Measurements from ENCODE around the gene KCNQ1.
"Not testable (repeated sequence)": the region's sequence is repeated elsewhere in the genome, so short reads cannot be mapped to it uniquely, and the experiment has no call there.

The KCNQ1 gene

DNA sequence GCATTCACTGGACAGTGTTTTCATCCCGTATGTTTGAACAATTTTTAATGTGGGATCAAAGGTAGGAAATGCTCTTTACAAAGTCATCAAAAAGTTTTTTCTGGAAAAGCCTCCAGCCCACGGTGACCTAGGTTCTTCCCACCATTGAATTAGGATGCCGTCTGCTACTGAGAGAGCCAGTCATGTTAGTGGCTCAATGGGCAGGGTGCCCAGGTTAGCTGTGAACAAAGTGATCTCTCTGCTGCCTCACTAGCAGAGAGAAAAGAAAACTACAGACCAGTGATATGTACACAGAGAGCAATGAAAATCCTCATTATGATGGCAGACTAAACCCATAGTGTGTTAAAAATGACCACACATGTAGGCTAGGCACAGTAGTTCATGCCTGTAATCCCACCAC, 32.4 kb downstream of the KCNQ1 start:
- no peak for FAIRE-seq
- DNase-seq (ENCODE audit: insufficient read length, low spot score), result no peak
- TF ChIP-seq PAX5 (IDR thresholded peaks at IDR 0.05; ENCODE audit: insufficient read depth, low read length, severe bottlenecking) (no peak), POLR2A (IDR thresholded peaks at IDR 0.05; ENCODE audit: low read depth, low read length) (no peak), SPI1 (IDR thresholded peaks at IDR 0.05; ENCODE audit: low read depth, low read length) (no peak), TAF1 (IDR thresholded peaks at IDR 0.05; ENCODE audit: low read depth, low read length) (no peak), POLR2AphosphoS5 (IDR thresholded peaks at IDR 0.05; ENCODE audit: low read depth, low read length) (no peak), POU2F2 (IDR thresholded peaks at IDR 0.05; ENCODE audit: low read depth, low read length) (no peak)

DNA sequence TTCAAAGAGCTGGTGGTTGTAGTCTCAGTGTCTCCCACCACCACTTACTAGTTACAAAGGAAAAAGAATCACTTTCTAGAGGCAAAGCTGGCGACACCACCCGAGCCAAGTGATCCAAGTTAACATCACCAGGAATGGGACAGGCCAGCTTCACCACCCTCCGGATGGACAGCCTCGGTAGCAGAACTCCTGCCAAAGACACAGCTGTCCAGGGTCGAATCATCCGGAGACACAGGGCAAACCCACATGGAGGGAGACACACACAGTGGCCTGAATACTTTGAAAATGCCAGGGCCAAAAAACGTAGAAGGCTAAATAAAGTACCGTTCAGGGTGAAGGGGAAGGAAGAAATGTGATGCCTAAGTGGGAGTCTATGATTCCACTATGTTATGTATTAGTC, 33.1 kb downstream of the KCNQ1 start:
- no peak for FAIRE-seq
- DNase-seq (ENCODE audit: insufficient read length, low spot score), result no peak
- TF ChIP-seq SPI1 (IDR thresholded peaks at IDR 0.05; ENCODE audit: low read depth, low read length) (no peak), PAX5 (IDR thresholded peaks at IDR 0.05; ENCODE audit: insufficient read depth, low read length, severe bottlenecking) (no peak), POLR2AphosphoS5 (IDR thresholded peaks at IDR 0.05; ENCODE audit: low read depth, low read length) (no peak), POLR2A (IDR thresholded peaks at IDR 0.05; ENCODE audit: low read depth, low read length) (no peak), TAF1 (IDR thresholded peaks at IDR 0.05; ENCODE audit: low read depth, low read length) (no peak), POU2F2 (IDR thresholded peaks at IDR 0.05; ENCODE audit: low read depth, low read length) (no peak)

DNA sequence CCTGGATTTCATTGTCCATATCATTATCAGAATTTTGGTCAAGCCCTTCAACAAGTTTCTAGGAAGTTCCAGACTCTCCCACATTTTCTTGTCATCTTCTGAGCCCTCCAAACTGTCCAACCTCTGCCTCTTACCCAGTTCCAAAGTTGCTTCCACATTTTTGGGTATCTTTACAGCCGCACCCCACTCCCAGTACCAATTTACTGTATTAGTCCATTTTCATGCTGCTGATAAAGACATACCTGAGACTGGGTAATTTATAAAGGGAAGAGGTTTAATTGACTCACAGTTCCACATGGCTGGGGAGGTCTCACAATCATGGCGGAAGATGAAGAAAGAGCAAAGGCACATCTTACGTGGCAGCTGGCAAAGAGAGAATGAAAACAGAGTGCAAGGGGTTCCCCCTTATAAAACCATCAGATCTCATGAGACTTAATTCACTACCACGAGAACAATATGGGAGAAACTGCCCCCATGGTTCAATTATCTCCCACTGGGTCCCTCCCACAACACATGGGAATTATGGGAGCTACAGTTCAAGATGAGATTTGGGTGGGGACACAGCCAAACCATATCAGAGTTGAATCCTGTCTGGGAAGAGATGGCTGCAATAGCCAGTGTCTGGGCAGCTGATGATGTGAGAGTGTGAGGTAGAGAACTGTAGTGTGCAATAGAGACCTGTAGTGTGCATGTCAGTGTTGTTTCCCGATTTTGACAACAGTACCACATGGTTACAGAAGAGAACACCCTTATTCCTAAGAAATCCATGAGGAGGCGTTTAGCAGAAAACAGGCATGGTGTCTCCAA, 35.5 kb downstream of the KCNQ1 start:
- DNase-seq (ENCODE audit: insufficient read length, low spot score); FAIRE-seq: not testable (repeated sequence)

DNA sequence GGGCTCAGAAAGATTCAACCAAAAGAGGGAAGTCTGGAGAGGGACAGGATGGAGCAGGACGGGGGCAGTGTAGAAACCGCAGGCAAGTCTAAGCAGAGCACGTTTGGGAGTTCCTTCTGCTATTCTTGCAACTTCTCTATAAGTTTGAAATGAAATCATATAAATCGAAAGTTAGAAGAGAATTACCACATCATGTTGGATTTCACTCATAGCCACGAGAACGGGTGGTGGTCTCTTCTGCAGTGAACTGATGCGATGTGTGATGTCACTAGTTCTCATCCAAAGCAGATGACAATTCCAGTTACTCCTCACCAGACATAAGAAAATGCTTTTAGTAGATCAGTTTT, 36.0 kb downstream of the KCNQ1 start:
- DNase-seq (ENCODE audit: insufficient read length, low spot score) (no peak), FAIRE-seq (no peak)
- TF ChIP-seq POLR2A (IDR thresholded peaks at IDR 0.05; ENCODE audit: low read depth, low read length) (no peak), POLR2AphosphoS5 (IDR thresholded peaks at IDR 0.05; ENCODE audit: low read depth, low read length) (no peak), TAF1 (IDR thresholded peaks at IDR 0.05; ENCODE audit: low read depth, low read length) (no peak), PAX5 (IDR thresholded peaks at IDR 0.05; ENCODE audit: insufficient read depth, low read length, severe bottlenecking) (no peak), SPI1 (IDR thresholded peaks at IDR 0.05; ENCODE audit: low read depth, low read length) (no peak), POU2F2 (IDR thresholded peaks at IDR 0.05; ENCODE audit: low read depth, low read length) (no peak)

DNA sequence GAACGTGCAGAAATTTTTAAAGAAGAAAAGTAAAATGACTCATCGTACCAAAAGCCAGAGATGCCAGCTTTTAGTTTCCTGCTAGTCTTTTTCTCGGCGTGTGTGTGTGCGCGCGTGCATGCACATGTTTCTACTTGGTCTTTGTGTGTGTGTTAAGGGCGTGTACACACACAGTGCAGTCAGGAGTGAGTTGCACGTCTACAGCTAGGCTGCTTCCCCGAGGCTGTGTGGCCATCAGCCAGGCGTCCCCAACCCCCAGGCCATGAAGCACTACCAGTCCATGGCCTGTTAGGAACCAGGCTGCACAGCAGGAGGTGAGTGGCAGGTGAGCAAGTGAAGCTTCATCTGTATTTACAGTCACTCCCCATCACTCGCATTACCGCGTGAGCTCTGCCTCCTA, 36.4 kb downstream of the KCNQ1 start:
- FAIRE-seq, result no peak

DNA sequence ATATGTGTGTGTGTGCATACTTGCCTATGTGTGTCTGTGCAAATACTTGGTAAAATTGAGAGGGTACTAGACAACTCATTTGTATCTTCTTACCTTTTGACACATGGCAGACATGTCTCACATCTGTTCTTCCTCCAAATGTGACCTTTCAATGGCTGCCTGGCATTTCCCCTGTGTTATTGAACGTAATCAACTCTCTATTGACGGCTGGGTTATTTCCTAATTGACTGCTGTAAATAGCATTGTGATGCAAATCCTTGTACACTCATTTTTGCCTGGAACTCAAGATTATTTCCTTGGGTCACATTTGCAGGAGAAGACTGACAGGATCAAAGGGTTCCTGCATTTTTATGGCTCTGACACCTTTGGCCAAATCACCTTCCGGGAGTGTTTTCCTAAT, 37.4 kb downstream of the KCNQ1 start:
- no peak for FAIRE-seq
- DNase-seq (ENCODE audit: insufficient read length, low spot score), result no peak
- TF ChIP-seq PAX5 (IDR thresholded peaks at IDR 0.05; ENCODE audit: insufficient read depth, low read length, severe bottlenecking), result no peak
- no peak for TF ChIP-seq TAF1 (IDR thresholded peaks at IDR 0.05; ENCODE audit: low read depth, low read length)
- TF ChIP-seq SPI1 (IDR thresholded peaks at IDR 0.05; ENCODE audit: low read depth, low read length), result no peak
- TF ChIP-seq POU2F2 (IDR thresholded peaks at IDR 0.05; ENCODE audit: low read depth, low read length), result no peak
- no peak for TF ChIP-seq POLR2A (IDR thresholded peaks at IDR 0.05; ENCODE audit: low read depth, low read length)
- TF ChIP-seq POLR2AphosphoS5 (IDR thresholded peaks at IDR 0.05; ENCODE audit: low read depth, low read length), result no peak

More for the DNA sequence above, 36.4 kb downstream of the KCNQ1 start:
- no peak for DNase-seq (ENCODE audit: insufficient read length, low spot score)
- TF ChIP-seq SPI1 (IDR thresholded peaks at IDR 0.05; ENCODE audit: low read depth, low read length) (no peak), PAX5 (IDR thresholded peaks at IDR 0.05; ENCODE audit: insufficient read depth, low read length, severe bottlenecking) (no peak), POLR2A (IDR thresholded peaks at IDR 0.05; ENCODE audit: low read depth, low read length) (no peak), POLR2AphosphoS5 (IDR thresholded peaks at IDR 0.05; ENCODE audit: low read depth, low read length) (no peak), TAF1 (IDR thresholded peaks at IDR 0.05; ENCODE audit: low read depth, low read length) (no peak), POU2F2 (IDR thresholded peaks at IDR 0.05; ENCODE audit: low read depth, low read length) (no peak)

DNA sequence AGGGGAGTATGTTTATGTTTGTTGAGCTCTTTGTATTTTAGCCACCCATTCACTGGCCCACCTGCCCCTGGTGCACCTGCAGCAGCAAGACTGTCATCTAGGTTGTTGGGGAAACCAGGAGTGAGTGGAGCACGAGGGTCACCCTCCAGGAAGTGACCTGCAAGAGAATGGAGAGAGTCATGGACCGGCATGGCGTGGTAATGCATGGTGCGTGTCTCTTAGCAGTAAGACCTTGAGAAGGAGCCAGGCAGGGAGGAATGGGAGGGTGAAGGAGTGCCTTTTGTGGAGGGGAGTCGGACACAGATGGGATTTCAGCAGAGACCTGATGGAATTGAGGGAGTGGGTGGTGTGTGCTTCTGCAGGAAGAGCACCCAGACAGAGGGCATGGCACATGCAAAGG, 37.9 kb downstream of the KCNQ1 start:
- no peak for FAIRE-seq
- TF ChIP-seq TAF1 (IDR thresholded peaks at IDR 0.05; ENCODE audit: low read depth, low read length) (no peak), PAX5 (IDR thresholded peaks at IDR 0.05; ENCODE audit: insufficient read depth, low read length, severe bottlenecking) (no peak), POLR2A (IDR thresholded peaks at IDR 0.05; ENCODE audit: low read depth, low read length) (no peak), SPI1 (IDR thresholded peaks at IDR 0.05; ENCODE audit: low read depth, low read length) (no peak), POLR2AphosphoS5 (IDR thresholded peaks at IDR 0.05; ENCODE audit: low read depth, low read length) (no peak), POU2F2 (IDR thresholded peaks at IDR 0.05; ENCODE audit: low read depth, low read length) (no peak)
- DNase-seq (ENCODE audit: insufficient read length, low spot score), result no peak

DNA sequence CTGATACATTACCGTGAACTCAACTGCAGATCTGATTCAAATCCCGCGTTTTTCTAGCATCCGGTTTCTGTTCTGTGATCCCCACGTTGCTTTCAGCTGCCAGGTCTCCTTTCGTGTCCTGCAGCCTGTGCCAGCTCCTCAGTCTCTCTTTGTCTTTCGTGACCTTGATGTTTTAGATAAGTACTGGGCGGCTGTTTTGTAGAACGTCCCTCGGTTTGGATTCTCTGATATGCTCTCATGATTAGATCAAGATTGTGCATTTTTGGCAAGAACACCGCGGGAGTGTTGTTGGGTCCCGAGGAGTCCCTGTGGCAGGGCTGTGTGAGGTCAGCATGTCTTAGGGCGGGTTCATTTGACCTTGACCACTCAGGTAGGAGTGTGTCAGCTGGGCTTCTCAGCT, 38.6 kb downstream of the KCNQ1 start:
- TF ChIP-seq SPI1 (IDR thresholded peaks at IDR 0.05; ENCODE audit: low read depth, low read length) (no peak), POLR2A (IDR thresholded peaks at IDR 0.05; ENCODE audit: low read depth, low read length) (no peak), PAX5 (IDR thresholded peaks at IDR 0.05; ENCODE audit: insufficient read depth, low read length, severe bottlenecking) (no peak), POLR2AphosphoS5 (IDR thresholded peaks at IDR 0.05; ENCODE audit: low read depth, low read length) (no peak), POU2F2 (IDR thresholded peaks at IDR 0.05; ENCODE audit: low read depth, low read length) (no peak), TAF1 (IDR thresholded peaks at IDR 0.05; ENCODE audit: low read depth, low read length) (no peak)
- no peak for FAIRE-seq
- DNase-seq (ENCODE audit: insufficient read length, low spot score), result no peak

DNA sequence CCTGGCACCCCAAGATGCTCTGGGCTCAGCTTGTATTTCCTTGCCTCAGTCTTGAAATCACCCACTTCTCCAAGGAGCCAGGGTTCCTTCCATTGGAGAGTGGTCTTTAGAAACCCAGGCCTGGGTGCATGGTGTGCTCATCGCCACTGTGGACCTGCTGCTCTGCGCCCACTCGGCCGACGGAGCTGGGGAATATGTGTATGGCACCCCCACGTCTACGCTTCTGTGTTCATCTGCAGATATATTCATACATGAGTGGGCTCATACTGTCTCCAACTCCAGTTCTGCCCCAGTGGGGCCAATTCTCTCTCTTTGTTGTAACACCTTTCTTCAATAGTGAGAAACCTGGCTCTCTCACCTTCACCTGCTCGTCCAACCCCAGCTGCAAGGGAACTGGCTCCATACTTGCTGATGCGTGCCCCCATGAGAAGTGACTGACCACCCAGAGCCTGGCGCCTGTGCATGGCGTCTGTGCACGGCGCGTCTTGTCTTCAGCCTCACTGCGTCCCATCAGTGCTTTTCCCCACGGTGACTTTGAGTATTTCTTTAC, 39.8 kb downstream of the KCNQ1 start:
- FAIRE-seq (no peak), DNase-seq (ENCODE audit: insufficient read length, low spot score) (no peak)
- TF ChIP-seq SPI1 (IDR thresholded peaks at IDR 0.05; ENCODE audit: low read depth, low read length) (no peak), TAF1 (IDR thresholded peaks at IDR 0.05; ENCODE audit: low read depth, low read length) (no peak), POU2F2 (IDR thresholded peaks at IDR 0.05; ENCODE audit: low read depth, low read length) (no peak)

DNA sequence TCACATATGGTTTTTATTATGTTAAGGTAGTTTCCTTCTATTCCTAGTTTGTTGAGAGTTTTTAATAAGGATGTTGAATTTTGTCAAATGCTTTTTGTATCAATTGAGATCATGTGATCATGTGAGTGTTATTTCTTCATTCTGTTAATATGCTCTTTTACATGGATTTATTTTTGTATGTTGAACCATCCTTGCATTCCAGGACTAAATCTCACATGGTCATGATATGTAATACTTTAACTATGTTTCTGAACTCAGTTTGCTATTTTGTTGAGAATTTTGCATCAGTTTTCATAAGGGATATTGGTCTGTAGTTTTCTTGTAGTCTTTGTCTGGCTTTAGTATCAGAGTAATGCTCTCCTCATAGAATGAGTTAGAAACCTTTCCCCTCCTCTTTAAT, 43.2 kb downstream of the KCNQ1 start:
- DNase-seq (ENCODE audit: insufficient read length, low spot score) (no peak), FAIRE-seq (no peak)
- TF ChIP-seq POU2F2 (IDR thresholded peaks at IDR 0.05; ENCODE audit: low read depth, low read length), result no peak
- TF ChIP-seq SPI1 (IDR thresholded peaks at IDR 0.05; ENCODE audit: low read depth, low read length), result no peak
- no peak for TF ChIP-seq POLR2A (IDR thresholded peaks at IDR 0.05; ENCODE audit: low read depth, low read length)
- TF ChIP-seq POLR2AphosphoS5 (IDR thresholded peaks at IDR 0.05; ENCODE audit: low read depth, low read length), result no peak
- TF ChIP-seq TAF1 (IDR thresholded peaks at IDR 0.05; ENCODE audit: low read depth, low read length), result no peak
- TF ChIP-seq PAX5 (IDR thresholded peaks at IDR 0.05; ENCODE audit: insufficient read depth, low read length, severe bottlenecking), result no peak

Measured in GM12891 (cell line).